ENCODE data around the gene OR6S1. TPM values are rescaled to one million over a fixed set of nuclear protein-coding genes. Genes with fewer than 3 reads are reported as not detected.
"Not testable (repeated sequence)": the region's sequence is repeated elsewhere in the genome, so short reads cannot be mapped to it uniquely, and the experiment has no call there.

Gene OR6S1
- total and polyA plus RNA-seq, 2 experiments from 2014 or later = not detected

GRCh38 chr14:20620798-20621478 lies 20.6 kb downstream of the OR6S1 start (continued):
- no peak for TF ChIP-seq ZNF462 (CRISPR knock-in tag; IDR thresholded peaks at IDR 0.05)

- not testable (repeated sequence) for H2AFZ ChIP-seq; H4K20me1 ChIP-seq (replicated peaks; ENCODE audit: insufficient read depth); H3K4me3 Mint-ChIP-seq; H3K36me3 ChIP-seq (ENCODE audit: insufficient read depth); H3K27ac ChIP-seq (ENCODE audit: low read depth); H3K79me2 ChIP-seq (replicated peaks; ENCODE audit: insufficient read depth); H3K27ac Mint-ChIP-seq; H3K4me2 ChIP-seq; ATAC-seq; H3F3A ChIP-seq (replicated peaks; ENCODE audit: low read depth); H3K36me3 Mint-ChIP-seq (ENCODE audit: low read depth); H3K9me2 ChIP-seq (ENCODE audit: insufficient read depth); H3K4me3 ChIP-seq; DNase-seq (ENCODE audit: low spot score); H3K9me3 Mint-ChIP-seq
- peaks cover 20% of the 10 kb centered on the region for H3K27me3 Mint-ChIP-seq (ENCODE audit: insufficient read depth, low read depth, poor library complexity)
- H3K4me1 Mint-ChIP-seq = peaks cover 22% of the 10 kb centered on the region
- Histone ChIP-seq H3K27me3 (ENCODE audit: insufficient read depth) (peaks cover 30% of the 10 kb centered on the region), H3K4me1 (ENCODE audit: insufficient read depth) (peaks cover 18% of the 10 kb centered on the region)
Observed at GRCh38 chr14:20619688-20620087, 21.8 kb downstream of the OR6S1 start.

- ATAC-seq = no peak
- Histone ChIP-seq H3K9me2 (ENCODE audit: insufficient read depth) (no peaks in the 10 kb centered on the region), H3K36me3 (ENCODE audit: insufficient read depth) (no peaks in the 10 kb centered on the region), H3F3A (replicated peaks; ENCODE audit: low read depth) (no peaks in the 10 kb centered on the region), H3K27me3 (ENCODE audit: insufficient read depth) (peaks cover 19% of the 10 kb centered on the region), H3K4me2 (no peak overlapping the region), H3K27ac (ENCODE audit: low read depth) (no peak overlapping the region), H3K4me3 (no peak overlapping the region), H3K4me1 (ENCODE audit: insufficient read depth) (peaks cover 14% of the 10 kb centered on the region), H4K20me1 (replicated peaks; ENCODE audit: insufficient read depth) (no peaks in the 10 kb centered on the region), H2AFZ (no peak overlapping the region), H3K79me2 (replicated peaks; ENCODE audit: insufficient read depth) (no peaks in the 10 kb centered on the region)
- Mint-ChIP-seq H3K9me3 (no peaks in the 10 kb centered on the region), H3K27ac (no peak overlapping the region), H3K36me3 (ENCODE audit: low read depth) (no peaks in the 10 kb centered on the region), H3K4me1 (peaks cover 21% of the 10 kb centered on the region), H3K4me3 (no peak overlapping the region), H3K27me3 (ENCODE audit: insufficient read depth, low read depth, poor library complexity) (peaks cover 12% of the 10 kb centered on the region)
- no peak for DNase-seq (ENCODE audit: low spot score)
- TF ChIP-seq ZNF114 (CRISPR knock-in tag; IDR thresholded peaks at IDR 0.05) (no peak), ZNF462 (CRISPR knock-in tag; IDR thresholded peaks at IDR 0.05) (no peak), STAT1 (IDR thresholded peaks at IDR 0.05; ENCODE audit: unreplicated experiment) (no peak)
Observed at GRCh38 chr14:20618271-20618749, 23.2 kb downstream of the OR6S1 start.
